ENCODE measurements around the gene DLG2. TPM values are rescaled to one million over a fixed set of nuclear protein-coding genes. Genes with fewer than 3 reads are reported as not detected.

Gene DLG2
- total RNA-seq, 4 donors from 2014 or later = 6.5 to 14.6 (median 7.2) TPM

DNA sequence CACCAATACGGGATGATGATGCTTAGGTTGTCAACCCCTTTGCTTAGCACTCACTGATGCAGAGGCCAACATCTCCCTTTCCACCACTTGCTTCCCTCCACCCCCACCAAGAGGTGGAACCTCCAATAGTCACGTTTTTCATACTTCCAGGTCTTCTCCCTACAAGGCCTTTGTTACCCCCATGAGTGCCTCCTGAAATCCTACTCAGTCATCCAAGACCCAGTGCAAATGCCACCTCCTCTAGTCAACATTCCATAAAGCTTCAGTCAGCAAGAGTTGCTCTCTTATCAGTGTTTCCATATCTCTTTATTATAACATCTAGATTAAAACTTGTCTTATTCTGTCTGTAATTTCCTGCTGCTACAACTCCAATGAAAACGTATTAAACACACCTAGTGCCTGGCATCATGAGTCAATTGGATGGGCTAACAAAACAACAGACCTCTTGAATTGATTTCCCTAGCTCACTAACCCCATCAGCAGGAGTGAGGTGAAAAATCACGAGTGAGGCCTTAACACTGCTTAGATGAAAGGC lies 1970.3 kb downstream of the DLG2 start:
- DNase-seq (ENCODE audit: low spot score in 2 of 2) = no peak
- TF ChIP-seq, protein P1, sequence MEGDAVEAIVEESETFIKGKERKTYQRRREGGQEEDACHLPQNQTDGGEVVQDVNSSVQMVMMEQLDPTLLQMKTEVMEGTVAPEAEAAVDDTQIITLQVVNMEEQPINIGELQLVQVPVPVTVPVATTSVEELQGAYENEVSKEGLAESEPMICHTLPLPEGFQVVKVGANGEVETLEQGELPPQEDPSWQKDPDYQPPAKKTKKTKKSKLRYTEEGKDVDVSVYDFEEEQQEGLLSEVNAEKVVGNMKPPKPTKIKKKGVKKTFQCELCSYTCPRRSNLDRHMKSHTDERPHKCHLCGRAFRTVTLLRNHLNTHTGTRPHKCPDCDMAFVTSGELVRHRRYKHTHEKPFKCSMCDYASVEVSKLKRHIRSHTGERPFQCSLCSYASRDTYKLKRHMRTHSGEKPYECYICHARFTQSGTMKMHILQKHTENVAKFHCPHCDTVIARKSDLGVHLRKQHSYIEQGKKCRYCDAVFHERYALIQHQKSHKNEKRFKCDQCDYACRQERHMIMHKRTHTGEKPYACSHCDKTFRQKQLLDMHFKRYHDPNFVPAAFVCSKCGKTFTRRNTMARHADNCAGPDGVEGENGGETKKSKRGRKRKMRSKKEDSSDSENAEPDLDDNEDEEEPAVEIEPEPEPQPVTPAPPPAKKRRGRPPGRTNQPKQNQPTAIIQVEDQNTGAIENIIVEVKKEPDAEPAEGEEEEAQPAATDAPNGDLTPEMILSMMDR (IDR thresholded peaks at IDR 0.05) = no peak
- TF ChIP-seq POLR2A (IDR thresholded peaks at IDR 0.05) (no peak), EP300 (IDR thresholded peaks at IDR 0.05) (no peak)
- Histone ChIP-seq H3K4me3 (no peak overlapping the region), H3K27me3 (no peaks in the 10 kb centered on the region), H3K27ac (no peak overlapping the region), H3K9me3 (no peaks in the 10 kb centered on the region), H3K36me3 (no peaks in the 10 kb centered on the region), H3K4me1 (no peaks in the 10 kb centered on the region)
- 73 to 78% methylated on average over 4 of the region's 4 CpGs for WGBS, 2 donors

DNA sequence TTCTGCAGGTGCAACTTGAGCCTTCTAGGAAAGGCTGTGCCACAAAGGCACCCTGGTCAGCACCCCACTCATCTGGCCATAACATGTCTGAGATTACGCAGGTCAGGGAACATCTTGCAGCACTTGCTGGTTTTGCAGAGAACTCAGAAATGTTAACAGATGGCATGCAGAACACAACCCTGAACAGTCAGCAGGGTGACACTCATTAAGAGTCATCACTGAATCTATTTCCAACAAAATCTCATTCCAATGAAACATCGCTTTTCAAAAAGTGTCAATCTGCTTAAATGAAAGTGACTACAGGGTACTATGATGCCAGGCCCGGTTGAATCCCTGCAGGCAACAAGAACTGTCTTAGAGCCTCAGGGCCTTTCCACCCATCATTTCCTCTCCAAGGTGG lies 1971.2 kb downstream of the DLG2 start:
- Histone ChIP-seq H3K27ac (no peak overlapping the region), H3K36me3 (no peaks in the 10 kb centered on the region), H3K4me3 (no peak overlapping the region), H3K4me1 (no peaks in the 10 kb centered on the region), H3K27me3 (no peaks in the 10 kb centered on the region), H3K9me3 (no peaks in the 10 kb centered on the region)
- TF ChIP-seq POLR2A (IDR thresholded peaks at IDR 0.05) (no peak), EP300 (IDR thresholded peaks at IDR 0.05) (no peak)
- TF ChIP-seq, protein P1 (IDR thresholded peaks at IDR 0.05) = no peak
- no peak for DNase-seq (ENCODE audit: low spot score in 2 of 2)
- whole genome bisulfite sequencing, 2 donors = 92 to 98% methylated on average over 3 of the region's 3 CpGs

DNA sequence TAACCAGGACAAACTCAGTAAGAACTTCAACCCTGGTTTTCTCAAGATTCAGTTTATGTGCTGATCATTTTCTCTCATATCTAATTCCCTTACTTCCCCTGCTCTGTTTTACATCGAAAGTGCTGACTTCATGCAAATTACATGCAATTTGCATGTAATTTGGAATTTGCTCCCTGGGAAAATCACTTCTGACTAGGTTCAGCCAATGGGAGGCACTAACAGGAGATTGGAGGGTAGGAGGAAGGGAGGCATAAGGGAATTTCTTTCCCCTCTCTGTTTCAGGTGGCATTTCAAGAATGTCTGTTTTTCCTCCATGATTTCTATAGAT lies 1977.7 kb downstream of the DLG2 start:
- H3K9me3 ChIP-seq = no peaks in the 10 kb centered on the region
- H3K4me1 ChIP-seq = no peaks in the 10 kb centered on the region
- TF ChIP-seq EP300 (IDR thresholded peaks at IDR 0.05) = no peak
- TF ChIP-seq POLR2A (IDR thresholded peaks at IDR 0.05) = no peak
- TF ChIP-seq, protein P1 (IDR thresholded peaks at IDR 0.05) = no peak
- no peaks in the 10 kb centered on the region for H3K36me3 ChIP-seq
- H3K27me3 ChIP-seq = no peaks in the 10 kb centered on the region
- DNase-seq (ENCODE audit: low spot score in 2 of 2) = no peak
- H3K4me3 ChIP-seq = no peak overlapping the region
- 73% methylated on average over 1 of the region's 1 CpG for WGBS, 2 donors
- H3K27ac ChIP-seq = no peak overlapping the region

DNA sequence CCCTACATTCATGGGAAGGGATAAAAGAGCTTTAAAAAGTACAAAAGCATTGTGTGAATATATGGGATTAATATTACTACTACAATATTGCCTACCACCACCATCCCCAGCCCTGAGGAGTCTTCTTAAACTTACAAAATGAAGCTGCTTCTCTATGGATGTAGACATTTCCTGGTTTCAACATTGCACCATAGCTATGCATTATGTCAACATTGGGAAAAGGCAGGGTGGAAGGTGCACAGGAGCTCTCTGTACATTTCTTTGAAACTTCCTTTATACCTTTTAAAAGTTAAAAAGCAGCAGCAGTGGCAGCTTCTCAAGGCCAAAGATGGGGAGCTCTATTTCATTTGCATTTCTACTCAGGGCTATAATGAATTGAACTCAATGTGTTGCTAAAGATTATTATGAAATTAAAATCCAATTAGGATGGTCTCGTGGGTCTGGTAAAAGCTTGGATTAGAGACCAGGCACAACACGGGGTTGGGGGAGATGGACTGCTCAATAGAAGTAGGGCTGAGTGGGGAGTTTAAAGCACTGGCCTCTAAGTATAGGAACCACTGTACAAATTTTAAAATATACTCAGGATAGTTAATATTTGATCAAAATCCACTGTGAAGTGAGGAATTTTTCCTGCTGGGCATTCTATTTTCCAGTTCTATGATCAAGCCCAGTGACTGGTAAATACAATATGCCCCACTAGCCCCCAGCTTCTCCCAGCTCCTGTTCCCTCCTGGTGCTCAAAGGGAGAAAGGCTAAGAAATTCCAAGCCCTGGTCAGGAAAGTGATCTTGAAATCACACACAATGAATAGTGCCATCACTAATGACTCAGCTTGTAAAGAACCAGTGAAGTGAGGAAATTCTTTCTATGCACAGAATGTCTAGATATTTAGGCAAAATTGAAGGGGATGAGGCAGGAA lies 1978.3 kb downstream of the DLG2 start:
- no peak for DNase-seq (ENCODE audit: low spot score in 2 of 2)
- no peak overlapping the region for H3K4me3 ChIP-seq
- TF ChIP-seq POLR2A (IDR thresholded peaks at IDR 0.05) = no peak
- TF ChIP-seq EP300 (IDR thresholded peaks at IDR 0.05) = no peak
- TF ChIP-seq, protein P1 (IDR thresholded peaks at IDR 0.05) = no peak
- no peaks in the 10 kb centered on the region for H3K9me3 ChIP-seq
- no peak overlapping the region for H3K27ac ChIP-seq
- no peaks in the 10 kb centered on the region for H3K27me3 ChIP-seq
- no peaks in the 10 kb centered on the region for H3K36me3 ChIP-seq
- no peaks in the 10 kb centered on the region for H3K4me1 ChIP-seq
- 78 to 82% methylated on average over 2 of the region's 2 CpGs for WGBS, 2 donors

DNA sequence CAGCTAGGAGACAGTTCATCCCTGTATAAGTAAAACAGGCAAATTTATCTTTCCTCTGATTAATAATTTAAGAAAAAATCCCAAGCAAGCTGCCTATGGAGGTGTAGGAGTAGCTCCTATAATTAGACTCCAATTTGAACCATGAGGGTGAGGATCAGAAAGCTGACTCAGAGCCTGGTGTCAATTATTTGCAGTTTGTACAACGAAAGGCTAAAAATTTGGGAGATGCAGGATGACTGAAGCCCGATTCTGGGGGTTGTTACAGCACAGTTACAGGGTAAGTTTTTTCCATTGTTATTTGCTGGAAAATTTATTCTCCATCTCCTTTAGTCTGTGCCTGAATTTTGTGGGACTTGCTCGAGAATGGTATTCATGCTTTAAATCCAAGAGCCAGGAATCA lies 1981.6 kb downstream of the DLG2 start:
- Histone ChIP-seq H3K4me3 (no peak overlapping the region), H3K36me3 (no peaks in the 10 kb centered on the region), H3K4me1 (peaks cover 0 to 3% (median 0%) of the 10 kb centered on the region in 4 donors), H3K9me3 (no peaks in the 10 kb centered on the region), H3K27ac (no peak overlapping the region), H3K27me3 (no peaks in the 10 kb centered on the region)
- DNase-seq (ENCODE audit: low spot score in 2 of 2) = no peak
- TF ChIP-seq POLR2A (IDR thresholded peaks at IDR 0.05) = no peak
- TF ChIP-seq, protein P1 (IDR thresholded peaks at IDR 0.05) = no peak
- TF ChIP-seq EP300 (IDR thresholded peaks at IDR 0.05) = no peak
- 76 to 78% methylated on average over 3 of the region's 3 CpGs for WGBS, 2 donors

Measured in tibial nerve (tissue), 4 donors.